ENCODE measurements around the gene SPG7. TPM values are rescaled to one million over a fixed set of nuclear protein-coding genes. Genes with fewer than 3 reads are reported as not detected.
A peak's percentile ranks its signal among the peaks of the same experiment; 100 is the strongest.

SPG7 gene
- total RNA-seq, 1 donor from 2014 or later = 73.2 TPM

- DNase-seq (ENCODE audit: low read depth) (no peak), FAIRE-seq (no peak)
- Histone ChIP-seq H3K36me3 (ENCODE audit: control insufficient read depth, insufficient read depth, low read length) (no peaks in the 10 kb centered on the region), H3K4me3 (ENCODE audit: low read depth, low read length) (peak within 1 kb of the TSS; percentile 23), H3K27me3 (ENCODE audit: control insufficient read depth, insufficient read depth, low read length) (peaks cover 9% of the 10 kb centered on the region)
- TF ChIP-seq CTCF (IDR thresholded peaks at IDR 0.05; ENCODE audit: insufficient read depth, low read length, severe bottlenecking) = no peak
Observed at GRCh38 chr16:89575247-89576152, 67.3 kb downstream of the SPG7 start, which contains the start of gene CPNE7. Gene CPNE7 (plus strand): TSS chr16:89575758. CDS start chr16:89575898, 140 bp downstream.

GRCh38 chr16:89576153-89577054 is 68.2 kb downstream of the SPG7 start:
- Histone ChIP-seq H3K4me3 (ENCODE audit: low read depth, low read length) (peak overlapping the region; percentile 23), H3K36me3 (ENCODE audit: control insufficient read depth, insufficient read depth, low read length) (no peaks in the 10 kb centered on the region), H3K27me3 (ENCODE audit: control insufficient read depth, insufficient read depth, low read length) (peaks cover 9% of the 10 kb centered on the region)
- no peak for FAIRE-seq
- no peak for TF ChIP-seq CTCF (IDR thresholded peaks at IDR 0.05; ENCODE audit: insufficient read depth, low read length, severe bottlenecking)
- no peak for DNase-seq (ENCODE audit: low read depth)

- no peak for DNase-seq (ENCODE audit: low read depth)
- Histone ChIP-seq H3K4me3 (ENCODE audit: low read depth, low read length) (no peak overlapping the region), H3K36me3 (ENCODE audit: control insufficient read depth, insufficient read depth, low read length) (no peaks in the 10 kb centered on the region), H3K27me3 (ENCODE audit: control insufficient read depth, insufficient read depth, low read length) (peaks cover 9% of the 10 kb centered on the region)
- no peak for TF ChIP-seq CTCF (IDR thresholded peaks at IDR 0.05; ENCODE audit: insufficient read depth, low read length, severe bottlenecking)
- no peak for FAIRE-seq
Observed at GRCh38 chr16:89577055-89577759, 69.0 kb downstream of the SPG7 start.

GRCh38 chr16:89579351-89579750 is 71.1 kb downstream of the SPG7 start:
- DNase-seq (ENCODE audit: low read depth) (no peak), FAIRE-seq (peak; percentile 28)
- H3K4me3 ChIP-seq (ENCODE audit: low read depth, low read length) = no peak overlapping the region
- H3K27me3 ChIP-seq (ENCODE audit: control insufficient read depth, insufficient read depth, low read length) = peaks cover 9% of the 10 kb centered on the region
- no peak for TF ChIP-seq CTCF (IDR thresholded peaks at IDR 0.05; ENCODE audit: insufficient read depth, low read length, severe bottlenecking)
- no peaks in the 10 kb centered on the region for H3K36me3 ChIP-seq (ENCODE audit: control insufficient read depth, insufficient read depth, low read length)

GRCh38 chr16:89581045-89581695 is 73.0 kb downstream of the SPG7 start:
- FAIRE-seq (peak; percentile 96), DNase-seq (ENCODE audit: low read depth) (peak; percentile 71)
- Histone ChIP-seq H3K36me3 (ENCODE audit: control insufficient read depth, insufficient read depth, low read length) (no peaks in the 10 kb centered on the region), H3K4me3 (ENCODE audit: low read depth, low read length) (no peak overlapping the region), H3K27me3 (ENCODE audit: control insufficient read depth, insufficient read depth, low read length) (peaks cover 2% of the 10 kb centered on the region)
- no peak for TF ChIP-seq CTCF (IDR thresholded peaks at IDR 0.05; ENCODE audit: insufficient read depth, low read length, severe bottlenecking)

All from bronchial epithelial cell (primary cell).